ENCODE measurements around the gene CHGA. TPM values are rescaled to one million over a fixed set of nuclear protein-coding genes. Genes with fewer than 3 reads are reported as not detected.

CHGA gene
- total and polyA plus RNA-seq, 10 of the 15 experiments (the other 5 are each of a cell fraction or from before 2014, with no cell fraction given) = 0.11 to 0.23 TPM; not detected in 8

GRCh38 chr14:92933481-92933880 is 10.5 kb downstream of the CHGA start:
- POLR2A ChIA-PET = no interaction called here
- H3K79me2 ChIP-seq (ENCODE audit: control insufficient read depth, insufficient read depth, low read length) = no peaks in the 10 kb centered on the region
- DNase-seq (ENCODE audit: low read depth, low spot score) (no peak), ATAC-seq (no peak), FAIRE-seq (no peak)
- no peak overlapping the region for H3K4me3 ChIP-seq
- H4K20me1 ChIP-seq (ENCODE audit: control insufficient read depth, insufficient read depth) = no peaks in the 10 kb centered on the region
- no peak for TF ChIP-seq PBX3 (IDR thresholded peaks at IDR 0.05; ENCODE audit: insufficient replicate concordance, low read depth, low read length)
- TF ChIP-seq NFIC (IDR thresholded peaks at IDR 0.05; ENCODE audit: low read depth, low read length) = no peak
- no peak for TF ChIP-seq ZNF622 (IDR thresholded peaks at IDR 0.05)
- no peak for TF ChIP-seq CBX3 (IDR thresholded peaks at IDR 0.05; ENCODE audit: borderline replicate concordance, low read depth)
- TF ChIP-seq SKIL (IDR thresholded peaks at IDR 0.05; ENCODE audit: low read depth, poor library complexity, severe bottlenecking) = no peak
- CTCF ChIA-PET = no interaction called here
- no peak overlapping the region for H2AFZ ChIP-seq (ENCODE audit: control insufficient read depth, low read depth, low read length)
- no peaks in the 10 kb centered on the region for H3K9me3 ChIP-seq (replicated peaks; ENCODE audit: control insufficient read depth, insufficient read depth, low read length)
- H3K27me3 ChIP-seq (replicated peaks in 1 of 2; ENCODE audit: control insufficient read depth in 2 of 2, insufficient read depth in 2 of 2, low read length in 1 of 2) = no peaks in the 10 kb centered on the region
- 52% methylated on average over 7 of the region's 8 CpGs for WGBS (ENCODE audit: insufficient coverage, insufficient replicate concordance, low lambda C conversion rate, missing lambda C conversion rate)
- no peak overlapping the region for H3K9ac ChIP-seq (ENCODE audit: control insufficient read depth, insufficient read depth, low read length)
- SMC1A ChIA-PET (ENCODE audit: uncharacterized antibody, unreplicated experiment) = interaction anchor here (1.7 kb wide), 1 partner anchor 24 kb away, joined by 3 read pairs; no protein-coding TSS in a partner anchor
- no peaks in the 10 kb centered on the region for H3K4me1 ChIP-seq (ENCODE audit: control insufficient read depth, insufficient read depth, low read length)
- RAD21 ChIA-PET (ENCODE audit: unreplicated experiment) = interaction anchor here (1.0 kb wide), 1 partner anchor 180 kb away, joined by 3 read pairs; no protein-coding TSS in a partner anchor
- no peak overlapping the region for H3K4me2 ChIP-seq (ENCODE audit: control insufficient read depth, insufficient read depth)
- BruUV-seq (replicated peaks) = no TSS peak
- no peak overlapping the region for H3K27ac ChIP-seq (ENCODE audit: control insufficient read depth, insufficient read depth)
- in situ Hi-C loops (cut with MboI) = no loop called here
- intact Hi-C loops (cut with micrococcal nuclease; ENCODE audit: unreplicated experiment) = no loop called here
- peaks cover 0 to 4% of the 10 kb centered on the region in 2 experiments; a peak in 2 of 4 replicates for H3K36me3 ChIP-seq (ENCODE audit: control insufficient read depth in 2 of 2, insufficient read depth in 2 of 2, low read length in 1 of 2)

Data from GM12878 (cell line).